C4-2B (cell line): ENCODE measurements around the gene CERK.

ENCODE experiments used
- H3K27ac ChIP-seq: fragments of 450-650 bp; 2 replicates; pipeline ENCODE4 v1.5.1; 2017
- ZFX ChIP-seq: fragments of 450-650 bp; IDR thresholded peaks from 2 replicates; pipeline ENCODE4 v1.6.1; 2017
- TF ChIP-seq, protein P1 (sequence below): fragments of 450-650 bp; conservative IDR thresholded peaks from 2 replicates; pipeline ENCODE4 v1.5.1; 2017; ENCODE audit warnings: mild to moderate bottlenecking

CERK gene

DNA sequence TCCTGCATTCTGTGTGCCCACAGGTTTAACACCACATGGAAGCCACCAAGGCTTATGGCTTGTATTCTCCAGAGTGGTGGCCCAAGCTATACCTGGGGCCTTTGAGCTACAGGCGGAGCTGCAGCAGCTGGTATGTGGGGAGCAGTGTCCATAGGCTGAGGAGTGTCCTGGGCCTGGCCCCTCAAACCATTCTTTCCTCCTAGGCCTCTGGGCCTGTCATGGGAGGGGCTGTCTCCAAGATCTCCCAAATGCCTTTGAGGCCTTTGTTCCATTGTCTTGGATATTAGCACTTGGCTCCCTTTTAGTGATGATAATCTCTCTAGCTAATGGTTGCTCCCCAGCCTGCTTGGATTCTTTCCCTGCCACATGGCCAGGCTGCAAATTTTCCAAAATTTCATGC lies 18.0 kb upstream of the CERK start:
- TF ChIP-seq ZFX, result no peak
- TF ChIP-seq, protein P1, sequence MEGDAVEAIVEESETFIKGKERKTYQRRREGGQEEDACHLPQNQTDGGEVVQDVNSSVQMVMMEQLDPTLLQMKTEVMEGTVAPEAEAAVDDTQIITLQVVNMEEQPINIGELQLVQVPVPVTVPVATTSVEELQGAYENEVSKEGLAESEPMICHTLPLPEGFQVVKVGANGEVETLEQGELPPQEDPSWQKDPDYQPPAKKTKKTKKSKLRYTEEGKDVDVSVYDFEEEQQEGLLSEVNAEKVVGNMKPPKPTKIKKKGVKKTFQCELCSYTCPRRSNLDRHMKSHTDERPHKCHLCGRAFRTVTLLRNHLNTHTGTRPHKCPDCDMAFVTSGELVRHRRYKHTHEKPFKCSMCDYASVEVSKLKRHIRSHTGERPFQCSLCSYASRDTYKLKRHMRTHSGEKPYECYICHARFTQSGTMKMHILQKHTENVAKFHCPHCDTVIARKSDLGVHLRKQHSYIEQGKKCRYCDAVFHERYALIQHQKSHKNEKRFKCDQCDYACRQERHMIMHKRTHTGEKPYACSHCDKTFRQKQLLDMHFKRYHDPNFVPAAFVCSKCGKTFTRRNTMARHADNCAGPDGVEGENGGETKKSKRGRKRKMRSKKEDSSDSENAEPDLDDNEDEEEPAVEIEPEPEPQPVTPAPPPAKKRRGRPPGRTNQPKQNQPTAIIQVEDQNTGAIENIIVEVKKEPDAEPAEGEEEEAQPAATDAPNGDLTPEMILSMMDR, result no peak
- H3K27ac ChIP-seq, result no peak overlapping the region

- H3K27ac ChIP-seq, result no peak overlapping the region
- TF ChIP-seq, protein P1, result no peak
- TF ChIP-seq ZFX, result no peak
These were observed 17.5 kb upstream of the CERK start for GRCh38 chr22:46755525-46755924.

DNA sequence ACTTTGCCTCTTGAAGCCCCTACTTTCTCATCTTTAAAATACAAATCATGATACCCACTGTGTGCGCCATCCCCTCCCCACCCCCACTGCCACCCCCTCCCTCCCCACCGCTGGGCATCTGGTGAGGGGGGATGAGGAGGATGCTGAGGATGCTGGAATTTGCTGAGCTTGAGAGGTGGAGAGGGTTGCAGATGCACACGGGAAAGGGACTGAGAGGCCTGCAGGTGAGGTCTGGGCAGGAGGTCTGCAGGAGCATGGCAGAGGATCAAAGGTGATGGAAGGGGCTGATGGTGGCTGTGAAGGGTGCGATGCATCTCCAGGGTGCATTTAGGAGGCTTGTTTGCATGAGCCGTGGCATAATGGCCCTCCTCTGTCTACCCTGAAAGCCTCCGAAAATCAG lies 16.8 kb upstream of the CERK start:
- no peak overlapping the region for H3K27ac ChIP-seq
- TF ChIP-seq, protein P1, result no peak
- TF ChIP-seq ZFX, result no peak

- H3K27ac ChIP-seq, result no peak overlapping the region
- TF ChIP-seq, protein P1, result no peak
- TF ChIP-seq ZFX, result no peak
These were observed 16.2 kb upstream of the CERK start for GRCh38 chr22:46754110-46754799.

- TF ChIP-seq, protein P1, result no peak
- H3K27ac ChIP-seq, result no peak overlapping the region
These were observed 15.7 kb upstream of the CERK start for GRCh38 chr22:46753761-46754109.

DNA sequence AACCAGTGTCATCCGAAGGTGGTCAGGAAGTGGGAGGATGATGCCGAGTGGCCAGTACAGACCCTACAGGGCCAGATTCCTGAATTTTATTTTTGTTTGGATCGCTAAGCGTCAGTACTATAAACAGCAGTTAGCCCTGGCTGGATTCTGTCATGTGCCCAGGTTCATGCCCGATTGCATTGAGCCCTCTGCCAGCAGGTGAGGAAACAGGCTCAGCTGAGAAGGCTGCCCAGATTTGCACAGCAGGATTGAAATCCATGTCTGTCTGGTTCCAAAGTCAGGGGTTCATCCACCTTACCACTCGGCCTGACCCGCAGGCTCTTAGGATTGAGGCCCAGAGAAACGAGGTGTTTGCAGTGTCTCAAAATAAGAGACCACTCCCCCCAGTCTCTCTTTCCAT lies 15.3 kb upstream of the CERK start:
- no peak overlapping the region for H3K27ac ChIP-seq
- TF ChIP-seq ZFX, result no peak
- TF ChIP-seq, protein P1, result no peak

DNA sequence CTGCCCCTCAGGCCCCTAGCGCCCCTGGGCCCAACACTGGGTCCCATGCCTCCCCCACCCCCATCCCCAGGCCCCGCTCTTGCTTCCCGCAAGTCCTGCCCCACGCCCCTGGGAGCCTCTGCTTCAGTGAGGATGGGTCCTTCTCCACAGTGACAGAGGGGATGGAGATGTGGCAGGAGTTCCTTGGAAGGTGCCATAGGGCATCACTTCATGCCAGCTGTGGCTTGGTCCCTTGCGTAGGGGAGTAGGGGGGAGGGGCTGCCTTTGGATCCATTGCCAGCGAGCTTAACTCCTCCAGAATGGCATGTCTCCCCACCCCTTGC lies 14.9 kb upstream of the CERK start:
- H3K27ac ChIP-seq, result no peak overlapping the region
- TF ChIP-seq ZFX, result no peak
- TF ChIP-seq, protein P1, result no peak
